Nephron progenitor cell (in vitro differentiated cells): ENCODE results near the gene PLD1.

Experiments used
- DNase-seq: peaks from one replicate; pipeline ENCODE4 v3.0.0; 2021
- H3K27ac Mint-ChIP-seq: 2 replicates; pipeline ENCODE4 v1.8.0; 2021; ENCODE audit warnings: mild to moderate bottlenecking, moderate library complexity, mixed read lengths
- H3K27me3 Mint-ChIP-seq: 2 replicates; pipeline ENCODE4 v1.8.0; 2021; ENCODE audit warnings: mild to moderate bottlenecking, low read depth, mixed read lengths; ENCODE audit not compliant: poor library complexity
- H3K36me3 Mint-ChIP-seq: 2 replicates; pipeline ENCODE4 v1.8.0; 2021; ENCODE audit warnings: low read depth, mixed read lengths
- H3K4me1 Mint-ChIP-seq: 2 replicates; pipeline ENCODE4 v1.8.0; 2021; ENCODE audit warnings: mixed read lengths
- H3K4me3 Mint-ChIP-seq: 2 replicates; pipeline ENCODE4 v1.8.0; 2021; ENCODE audit warnings: mild to moderate bottlenecking, moderate library complexity, mixed read lengths
- H3K9me3 Mint-ChIP-seq: 2 replicates; pipeline ENCODE4 v1.8.0; 2021; ENCODE audit warnings: mild to moderate bottlenecking, moderate library complexity, mixed read lengths
- TF ChIP-seq, protein P1 (sequence below): fragments of 200-600 bp; sonication (generic); IDR thresholded peaks from 2 replicates; pipeline ENCODE4 v1.5.0; 2021; ENCODE audit warnings: antibody characterized with exemption

PLD1 gene

DNA sequence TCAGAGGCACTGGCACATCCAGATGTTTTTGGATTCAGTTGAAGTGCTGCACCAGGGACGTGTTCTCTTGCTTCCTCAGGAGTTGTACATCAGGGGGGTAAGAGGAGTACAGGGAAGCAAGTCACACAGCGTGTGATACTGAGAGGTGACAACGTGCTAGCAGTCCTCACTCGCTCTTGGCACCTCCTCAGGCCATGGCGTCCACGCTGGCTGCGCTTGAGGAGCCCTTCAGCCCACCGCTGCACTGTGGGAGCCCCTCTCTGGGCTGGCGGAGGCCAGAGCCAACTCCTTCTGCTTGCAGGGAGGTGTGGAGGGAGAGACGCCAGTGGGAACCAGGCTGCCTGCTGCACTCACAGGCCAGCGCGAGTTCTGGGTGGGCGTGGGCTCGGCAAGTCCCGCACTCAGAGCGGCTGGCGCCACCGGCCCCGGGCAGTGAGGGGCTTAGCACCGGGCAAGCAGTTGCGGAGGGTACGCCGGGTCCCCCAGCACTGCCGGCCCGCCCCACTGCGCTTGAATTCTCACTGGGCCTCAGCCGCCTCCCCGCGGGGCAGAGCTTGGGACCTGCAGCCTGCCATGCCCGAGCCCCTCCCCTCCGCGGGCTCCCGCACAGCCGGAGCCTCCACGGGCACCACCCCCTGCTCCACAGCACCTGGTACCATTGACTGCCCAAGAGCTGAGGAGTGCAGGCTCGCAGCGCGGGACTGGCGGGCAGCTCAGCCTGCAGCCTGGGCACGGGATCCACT, 64.5 kb downstream of the PLD1 start:
- no peak overlapping the region for H3K4me3 Mint-ChIP-seq
- no peak overlapping the region for H3K27ac Mint-ChIP-seq

DNA sequence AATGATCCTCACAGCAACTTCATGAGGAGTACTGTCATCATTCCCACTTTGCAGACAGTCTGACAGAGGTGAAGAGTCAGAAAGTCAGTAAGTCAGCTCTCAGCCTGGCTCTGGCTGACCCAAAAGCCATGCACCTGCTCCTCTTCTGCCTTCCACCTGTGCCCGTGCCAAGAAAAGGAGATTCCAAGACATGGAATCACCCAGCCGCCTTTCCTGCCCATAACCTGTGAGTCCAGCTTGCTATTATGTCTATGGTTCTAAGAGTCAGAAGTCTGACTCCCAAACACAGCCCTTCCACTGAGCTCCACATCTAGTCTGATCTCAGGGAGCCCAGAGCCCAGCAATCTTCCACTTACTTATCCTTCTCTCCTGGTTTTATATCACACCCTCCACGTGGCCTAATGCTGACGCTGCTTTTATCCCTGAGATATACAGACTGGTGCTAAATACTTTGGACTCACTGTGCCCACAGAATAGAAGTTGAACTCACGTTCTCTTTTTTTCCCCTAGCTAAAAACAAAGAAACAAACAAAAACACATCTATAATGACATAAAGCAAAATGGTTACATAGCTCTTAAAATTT, 66.0 kb downstream of the PLD1 start:
- peaks cover 16% of the 10 kb centered on the region for H3K27me3 Mint-ChIP-seq
- TF ChIP-seq, protein P1, sequence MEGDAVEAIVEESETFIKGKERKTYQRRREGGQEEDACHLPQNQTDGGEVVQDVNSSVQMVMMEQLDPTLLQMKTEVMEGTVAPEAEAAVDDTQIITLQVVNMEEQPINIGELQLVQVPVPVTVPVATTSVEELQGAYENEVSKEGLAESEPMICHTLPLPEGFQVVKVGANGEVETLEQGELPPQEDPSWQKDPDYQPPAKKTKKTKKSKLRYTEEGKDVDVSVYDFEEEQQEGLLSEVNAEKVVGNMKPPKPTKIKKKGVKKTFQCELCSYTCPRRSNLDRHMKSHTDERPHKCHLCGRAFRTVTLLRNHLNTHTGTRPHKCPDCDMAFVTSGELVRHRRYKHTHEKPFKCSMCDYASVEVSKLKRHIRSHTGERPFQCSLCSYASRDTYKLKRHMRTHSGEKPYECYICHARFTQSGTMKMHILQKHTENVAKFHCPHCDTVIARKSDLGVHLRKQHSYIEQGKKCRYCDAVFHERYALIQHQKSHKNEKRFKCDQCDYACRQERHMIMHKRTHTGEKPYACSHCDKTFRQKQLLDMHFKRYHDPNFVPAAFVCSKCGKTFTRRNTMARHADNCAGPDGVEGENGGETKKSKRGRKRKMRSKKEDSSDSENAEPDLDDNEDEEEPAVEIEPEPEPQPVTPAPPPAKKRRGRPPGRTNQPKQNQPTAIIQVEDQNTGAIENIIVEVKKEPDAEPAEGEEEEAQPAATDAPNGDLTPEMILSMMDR, result no peak
- DNase-seq, result no peak
- peaks cover 18% of the 10 kb centered on the region for H3K9me3 Mint-ChIP-seq
- H3K36me3 Mint-ChIP-seq, result no peaks in the 10 kb centered on the region
- H3K4me3 Mint-ChIP-seq, result no peak overlapping the region
- H3K27ac Mint-ChIP-seq, result no peak overlapping the region
- H3K4me1 Mint-ChIP-seq, result peaks cover 10% of the 10 kb centered on the region

More for the DNA sequence above, 64.5 kb downstream of the PLD1 start:
- TF ChIP-seq, protein P1, result no peak
- DNase-seq, result no peak
- no peaks in the 10 kb centered on the region for H3K36me3 Mint-ChIP-seq
- peaks cover 10% of the 10 kb centered on the region for H3K4me1 Mint-ChIP-seq
- H3K9me3 Mint-ChIP-seq, result peaks cover 18% of the 10 kb centered on the region
- peaks cover 16% of the 10 kb centered on the region for H3K27me3 Mint-ChIP-seq

- H3K27ac Mint-ChIP-seq, result no peak overlapping the region
Observed at GRCh38 chr3:171743327-171744157, 66.7 kb downstream of the PLD1 start.

GRCh38 chr3:171741377-171741776, 68.9 kb downstream of the PLD1 start:
- Mint-ChIP-seq H3K27ac (no peak overlapping the region), H3K9me3 (peaks cover 7% of the 10 kb centered on the region), H3K36me3 (no peaks in the 10 kb centered on the region), H3K27me3 (peaks cover 11% of the 10 kb centered on the region), H3K4me3 (no peak overlapping the region), H3K4me1 (peaks cover 26% of the 10 kb centered on the region)
- TF ChIP-seq, protein P1, result no peak
- DNase-seq, result no peak

More at GRCh38 chr3:171743327-171744157, 66.7 kb downstream of the PLD1 start:
- Mint-ChIP-seq H3K27me3 (peaks cover 16% of the 10 kb centered on the region), H3K9me3 (peaks cover 18% of the 10 kb centered on the region), H3K4me3 (no peak overlapping the region), H3K36me3 (no peaks in the 10 kb centered on the region), H3K4me1 (peaks cover 16% of the 10 kb centered on the region)
- no peak for DNase-seq
- TF ChIP-seq, protein P1, result no peak

- peak; percentile 55 for DNase-seq
- H3K36me3 Mint-ChIP-seq, result no peaks in the 10 kb centered on the region
- no peaks in the 10 kb centered on the region for H3K9me3 Mint-ChIP-seq
- H3K27ac Mint-ChIP-seq, result peak overlapping the region; percentile 1
- TF ChIP-seq, protein P1, result no peak
- peaks cover 8% of the 10 kb centered on the region for H3K27me3 Mint-ChIP-seq
- no peak overlapping the region for H3K4me3 Mint-ChIP-seq
- H3K4me1 Mint-ChIP-seq, result peaks cover 41% of the 10 kb centered on the region
Observed at GRCh38 chr3:171736556-171736955, 73.7 kb downstream of the PLD1 start.
